GM12892 (cell line): ENCODE results near the gene UBALD2.
"Not testable (repeated sequence)": the region's sequence is repeated elsewhere in the genome, so short reads cannot be mapped to it uniquely, and the experiment has no call there.

Experiments used
- DNase-seq: peaks from one replicate; pipeline ENCODE4 v3.0.0; 2011; ENCODE audit not compliant: insufficient read length
- FAIRE-seq: peaks from 2 replicates; lab custom pipeline; 2011; peaks lifted over from hg19 to GRCh38; lab: Jason Lieb, UNC
- POLR2A ChIP-seq: IDR thresholded peaks from 2 replicates; pipeline ENCODE4 v1.6.1; 2011; ENCODE audit warnings: low read depth, low read length, control low read depth
- POLR2AphosphoS5 ChIP-seq: IDR thresholded peaks from 2 replicates; pipeline ENCODE4 v1.6.1; 2011; ENCODE audit warnings: low read depth, low read length, control low read depth
- TAF1 ChIP-seq: IDR thresholded peaks from 2 replicates; pipeline ENCODE4 v1.6.1; 2011; ENCODE audit warnings: low read depth, mild to moderate bottlenecking, control low read depth, low read length, borderline replicate concordance

Gene UBALD2

GRCh38 chr17:76261421-76262215 lies 3.5 kb upstream of the UBALD2 start:
- FAIRE-seq (peak; percentile 86), DNase-seq (no peak)
- TF ChIP-seq TAF1 = no peak
- TF ChIP-seq POLR2A = peak; percentile 44; the same call in 1 of the 2 replicates

- FAIRE-seq (peak; percentile 90), DNase-seq (no peak)
- TF ChIP-seq TAF1 = 0 out of 2 replicates have a peak, but pooled peaks have one; percentile 23
- peak; percentile 62; the same call in 1 of the 2 replicates for TF ChIP-seq POLR2AphosphoS5
- TF ChIP-seq POLR2A = no peak
Measured at GRCh38 chr17:76262732-76263344, 2.3 kb upstream of the UBALD2 start.

GRCh38 chr17:76263896-76264295 lies 1.3 kb upstream of the UBALD2 start:
- DNase-seq (no peak), FAIRE-seq (peak; percentile 24)
- no peak for TF ChIP-seq POLR2A
- TF ChIP-seq POLR2AphosphoS5 = no peak
- no peak for TF ChIP-seq TAF1

GRCh38 chr17:76264425-76264754 lies 758 bp upstream of the UBALD2 start:
- FAIRE-seq = no peak
- 0 out of 2 replicates have a peak, but pooled peaks have one; percentile 26 for TF ChIP-seq POLR2A
- no peak for TF ChIP-seq TAF1
- TF ChIP-seq POLR2AphosphoS5 = no peak
- DNase-seq = no peak

- FAIRE-seq (no peak), DNase-seq (no peak)
Measured at GRCh38 chr17:76265624-76266243, 586 bp downstream of the UBALD2 start.

GRCh38 chr17:76266244-76266938 lies 1.2 kb downstream of the UBALD2 start:
- TF ChIP-seq TAF1 = no peak; the same call in 1 of the 2 replicates
- 0 out of 2 replicates have a peak, but pooled peaks have one; percentile 26 for TF ChIP-seq POLR2AphosphoS5
- DNase-seq (no peak), FAIRE-seq (no peak)

More at GRCh38 chr17:76265624-76266243, 586 bp downstream of the UBALD2 start:
- TF ChIP-seq POLR2AphosphoS5 (no peak), POLR2A (no peak; the same call in 1 of the 2 replicates), TAF1 (no peak)

GRCh38 chr17:76267051-76267576 lies 2.0 kb downstream of the UBALD2 start:
- TF ChIP-seq TAF1 (no peak), POLR2AphosphoS5 (peak; percentile 50; the same call in 1 of the 2 replicates), POLR2A (0 out of 2 replicates have a peak, but pooled peaks have one; percentile 14)
- no peak for DNase-seq
- FAIRE-seq = no peak

GRCh38 chr17:76267581-76268001 lies 2.4 kb downstream of the UBALD2 start:
- FAIRE-seq, DNase-seq: not testable (repeated sequence)

- TF ChIP-seq POLR2A (peak; percentile 94), TAF1 (peak; percentile 80), POLR2AphosphoS5 (peak; percentile 96)
- DNase-seq (no peak), FAIRE-seq (peak; percentile 82)
Measured at GRCh38 chr17:76268015-76268749, 3.0 kb downstream of the UBALD2 start.

GRCh38 chr17:76268991-76269981 lies 4.1 kb downstream of the UBALD2 start:
- DNase-seq = peak; percentile 15

More at GRCh38 chr17:76268991-76269981, 4.1 kb downstream of the UBALD2 start:
- TF ChIP-seq POLR2A (peak; percentile 74), TAF1 (no peak), POLR2AphosphoS5 (peak; percentile 76)
- FAIRE-seq = peak; percentile 64
